OCI-LY7 (cell line): Measurements from ENCODE around the gene INO80E. TPM values are rescaled to one million over a fixed set of nuclear protein-coding genes. Genes with fewer than 3 reads are reported as not detected.

Experiments
- BruUV-seq: library from RNA; stranded (reverse); fragments of 400-500 nt; replicated peaks from 2 replicates; lab custom pipeline; 2021; lab: Mats Ljungman, UMichigan
- CTCF ChIA-PET: fragments of 300-600 bp; sonication (Branson Sonifier 250); formaldehyde crosslinking; loops from one replicate; lab custom pipeline; 2022; ENCODE audit warnings: antibody characterized with exemption; ENCODE audit not compliant: unreplicated experiment; lab: Charles Lee
- POLR2A ChIA-PET: fragments of 300-600 bp; sonication (Branson Sonifier 250); formaldehyde crosslinking; loops from one replicate; lab custom pipeline; 2022; ENCODE audit warnings: antibody characterized with exemption; lab: Charles Lee
- DNase-seq: peaks from one replicate; pipeline ENCODE4 v3.0.0-alpha.2; 2015; ENCODE audit warnings: low spot score
- H2AFZ ChIP-seq: fragments of 200-600 bp; sonication (generic), shearing (Covaris generic); 2 replicates; pipeline ENCODE4 v1.6.1; 2014; ENCODE audit warnings: mild to moderate bottlenecking, antibody characterized with exemption, low read length, moderate library complexity
- H3K27ac ChIP-seq: fragments of 200-600 bp; sonication (generic); 2 replicates; pipeline ENCODE4 v1.5.1; 2014; ENCODE audit warnings: mixed run types, low read depth, mild to moderate bottlenecking, moderate library complexity, low read length, inconsistent platforms; ENCODE audit not compliant: poor library complexity, severe bottlenecking
- H3K36me3 ChIP-seq: fragments of 200-600 bp; sonication (generic); 2 replicates; pipeline ENCODE4 v1.6.1; 2014; ENCODE audit warnings: mild to moderate bottlenecking, antibody characterized with exemption, low read length, moderate library complexity, mixed read lengths; ENCODE audit not compliant: insufficient read depth
- H3K4me1 ChIP-seq: fragments of 200-600 bp; sonication (generic); 2 replicates; pipeline ENCODE4 v1.5.1; 2014; ENCODE audit warnings: mild to moderate bottlenecking, low read length; ENCODE audit not compliant: insufficient read depth, poor library complexity, severe bottlenecking
- H3K4me2 ChIP-seq: fragments of 200-600 bp; sonication (generic); 2 replicates; pipeline ENCODE4 v1.6.1; 2014; ENCODE audit warnings: mild to moderate bottlenecking, low read length
- H3K4me3 ChIP-seq: fragments of 200-600 bp; sonication (generic); 2 replicates; pipeline ENCODE4 v1.5.1; 2014; ENCODE audit warnings: mild to moderate bottlenecking, low read depth, low read length; ENCODE audit not compliant: poor library complexity, severe bottlenecking
- H3K79me2 ChIP-seq: fragments of 200-600 bp; sonication (generic); 2 replicates; pipeline ENCODE4 v1.6.1; 2016; ENCODE audit warnings: low read depth, mild to moderate bottlenecking, low read length, moderate library complexity, mixed read lengths; ENCODE audit not compliant: insufficient read depth
- H3K9me2 ChIP-seq: fragments of 200-600 bp; sonication (generic); 2 replicates; pipeline ENCODE4 v1.6.1; 2016; ENCODE audit warnings: mild to moderate bottlenecking, low read length, mixed read lengths; ENCODE audit not compliant: insufficient read depth
- H3K9me3 ChIP-seq: fragments of 200-600 bp; sonication (generic); 2 replicates; pipeline ENCODE4 v1.6.1; 2014; ENCODE audit warnings: mild to moderate bottlenecking, mixed run types, low read length, mixed read lengths
- H4K20me1 ChIP-seq: fragments of 200-600 bp; sonication (generic); 2 replicates; pipeline ENCODE4 v1.6.1; 2014; ENCODE audit warnings: mild to moderate bottlenecking, antibody characterized with exemption, low read length, moderate library complexity, mixed read lengths; ENCODE audit not compliant: insufficient read depth
- EZH2phosphoT487 ChIP-seq: fragments of 200-600 bp; sonication (generic); IDR thresholded peaks from 2 replicates; pipeline ENCODE4 v1.6.1; 2018; ENCODE audit warnings: low read depth, borderline replicate concordance, mild to moderate bottlenecking, mixed run types, antibody characterized with exemption, low read length, moderate library complexity, mixed read lengths
- intact Hi-C: fragments of 100-400 bp; cut with micrococcal nuclease; formaldehyde crosslinking; loops from one replicate; pipeline ENCODE4 v1.10.0; 2022; ENCODE audit not compliant: unreplicated experiment
- total RNA-seq, 2 experiments: library from RNA; depleted of rRNA in 1 of 2; stranded (reverse); fragments of >200 nt in 1 of 2; shearing (Covaris generic) in 1 of 2; gene quantifications; 2 replicates each; pipeline ENCODE4 v1.2.3, GENCODE V29; 2014 to 2022
- TF ChIP-seq, protein P1 (sequence below): fragments of 200-600 bp; sonication (generic); conservative IDR thresholded peaks from 2 replicates; pipeline ENCODE4 v1.5.1; 2014; ENCODE audit warnings: mild to moderate bottlenecking, antibody characterized with exemption, low read length, moderate library complexity, mixed read lengths

The INO80E gene
- total RNA-seq, 2 experiments from 2014 or later, result 88.0 to 129 TPM

DNA sequence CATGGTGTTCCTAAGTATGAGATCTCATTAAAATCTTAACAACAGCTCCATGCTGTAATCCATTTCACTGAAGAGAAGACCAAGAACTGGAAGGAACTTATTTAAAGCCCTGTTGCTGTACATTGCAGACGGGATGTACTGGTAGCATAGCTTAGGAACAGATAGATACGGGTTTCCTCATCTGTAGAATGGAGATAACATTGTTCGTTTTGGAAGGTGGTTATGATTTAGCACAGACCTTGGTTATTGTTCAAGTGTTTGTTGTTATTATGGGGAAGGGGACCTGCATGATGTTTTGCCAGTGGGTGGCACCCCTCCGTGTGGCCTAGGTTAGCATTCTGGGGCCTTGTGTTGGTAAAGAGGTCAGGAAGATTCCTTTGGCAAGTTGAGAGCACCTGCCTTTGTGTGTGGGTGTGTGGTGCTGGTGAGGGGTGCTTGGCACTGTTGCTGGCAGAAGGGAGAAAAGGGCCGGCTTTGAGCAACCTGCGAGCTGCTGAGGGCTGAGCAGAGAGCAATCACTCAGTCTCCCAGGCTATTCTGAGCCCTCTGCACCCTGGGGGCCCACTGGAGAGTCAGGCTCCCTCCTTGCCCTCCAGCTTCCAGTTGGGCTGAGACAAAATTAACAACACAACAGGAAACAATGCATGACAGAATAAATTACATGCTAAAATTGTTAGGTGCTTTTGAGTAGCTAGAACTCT, 20.1 kb upstream of the INO80E start:
- TF ChIP-seq, protein P1, sequence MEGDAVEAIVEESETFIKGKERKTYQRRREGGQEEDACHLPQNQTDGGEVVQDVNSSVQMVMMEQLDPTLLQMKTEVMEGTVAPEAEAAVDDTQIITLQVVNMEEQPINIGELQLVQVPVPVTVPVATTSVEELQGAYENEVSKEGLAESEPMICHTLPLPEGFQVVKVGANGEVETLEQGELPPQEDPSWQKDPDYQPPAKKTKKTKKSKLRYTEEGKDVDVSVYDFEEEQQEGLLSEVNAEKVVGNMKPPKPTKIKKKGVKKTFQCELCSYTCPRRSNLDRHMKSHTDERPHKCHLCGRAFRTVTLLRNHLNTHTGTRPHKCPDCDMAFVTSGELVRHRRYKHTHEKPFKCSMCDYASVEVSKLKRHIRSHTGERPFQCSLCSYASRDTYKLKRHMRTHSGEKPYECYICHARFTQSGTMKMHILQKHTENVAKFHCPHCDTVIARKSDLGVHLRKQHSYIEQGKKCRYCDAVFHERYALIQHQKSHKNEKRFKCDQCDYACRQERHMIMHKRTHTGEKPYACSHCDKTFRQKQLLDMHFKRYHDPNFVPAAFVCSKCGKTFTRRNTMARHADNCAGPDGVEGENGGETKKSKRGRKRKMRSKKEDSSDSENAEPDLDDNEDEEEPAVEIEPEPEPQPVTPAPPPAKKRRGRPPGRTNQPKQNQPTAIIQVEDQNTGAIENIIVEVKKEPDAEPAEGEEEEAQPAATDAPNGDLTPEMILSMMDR, result peak; percentile 51; the same call in 1 of the 2 replicates
- TF ChIP-seq EZH2phosphoT487, result no peak
- Histone ChIP-seq H2AFZ (no peak overlapping the region), H3K9me2 (no peaks in the 10 kb centered on the region), H3K79me2 (peaks cover 34% of the 10 kb centered on the region), H3K4me3 (peak overlapping the region; percentile 99), H3K27ac (peak overlapping the region; percentile 6), H3K36me3 (peaks cover 50% of the 10 kb centered on the region), H3K4me2 (peak overlapping the region; percentile 100), H3K4me1 (peaks cover 34% of the 10 kb centered on the region), H4K20me1 (0 out of 2 replicates have a peak, but pooled peaks cover 12% of the 10 kb centered on the region), H3K9me3 (no peaks in the 10 kb centered on the region)
- no peak for DNase-seq
- ChIA-PET POLR2A (interaction anchor here (0.8 to 2.1 kb wide), 4 partner anchors 10 to 50 kb away, joined by 4 to 7 read pairs (median 6); partner anchors contain the start of genes HIRIP3, KCTD13 and TMEM219), CTCF (no interaction called here)
- no TSS peak for BruUV-seq
- intact Hi-C loops, result no loop called here

DNA sequence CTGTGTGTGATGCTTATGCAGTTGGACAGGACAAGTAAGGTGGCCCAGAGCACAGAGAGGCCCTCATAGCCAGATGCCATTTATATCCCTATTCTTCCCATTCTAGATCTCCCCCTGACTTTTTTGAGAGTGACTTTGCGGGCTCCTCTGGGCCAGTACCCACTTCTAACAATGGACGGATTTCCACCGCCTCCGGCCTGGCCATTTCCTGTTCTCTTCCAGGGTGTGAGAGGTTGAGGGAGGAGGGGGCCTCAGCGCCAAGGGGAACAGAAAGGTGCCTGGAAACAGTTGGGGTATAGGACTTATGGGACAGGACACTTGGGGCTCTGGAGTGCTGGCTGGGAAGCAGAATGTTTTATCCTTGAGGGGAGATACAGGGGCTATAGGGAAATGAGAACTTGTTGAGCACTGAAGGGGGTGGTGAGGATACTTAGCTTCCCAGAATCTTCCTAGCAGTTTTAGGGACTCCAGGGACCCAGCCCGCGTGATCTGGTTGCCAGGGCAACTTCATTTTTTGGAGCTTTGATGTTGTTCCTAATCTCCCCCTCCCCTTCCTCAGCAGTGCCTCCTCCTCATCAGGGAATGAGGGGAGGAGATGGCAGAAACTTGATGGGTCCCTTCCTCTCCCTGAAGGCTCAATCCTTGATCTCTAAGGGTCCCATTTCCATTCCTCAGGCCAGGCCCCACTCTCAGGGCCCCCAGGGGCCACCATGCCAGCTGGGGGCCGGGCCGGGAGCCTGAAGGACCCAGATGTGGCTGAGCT, 18.8 kb upstream of the INO80E start:
- Histone ChIP-seq H3K79me2 (peaks cover 34% of the 10 kb centered on the region), H3K4me1 (peaks cover 34% of the 10 kb centered on the region), H2AFZ (no peak overlapping the region), H3K4me3 (peak overlapping the region; percentile 99), H3K9me2 (no peaks in the 10 kb centered on the region), H3K36me3 (peaks cover 57% of the 10 kb centered on the region), H3K9me3 (no peaks in the 10 kb centered on the region), H4K20me1 (0 out of 2 replicates have a peak, but pooled peaks cover 12% of the 10 kb centered on the region), H3K4me2 (peak overlapping the region; percentile 100), H3K27ac (no peak overlapping the region)
- DNase-seq, result no peak
- CTCF ChIA-PET, result interaction anchor here (0.5 kb wide), 1 partner anchor 200 kb away, joined by 3 read pairs; no protein-coding TSS in a partner anchor
- intact Hi-C loops, result no loop called here
- BruUV-seq, result no TSS peak
- TF ChIP-seq, protein P1, result no peak
- no peak for TF ChIP-seq EZH2phosphoT487
- POLR2A ChIA-PET, result interaction anchor here (2.1 kb wide), 1 partner anchor 15 kb away, joined by 7 read pairs; the partner anchor contains the start of gene TMEM219
